Stimulated activated CD4-positive, alpha-beta T cell treated with anti-CD3 and anti-CD28 coated beads, Interleukin-4, amount 100 ng/mL, for 4 hours (primary cell): ENCODE results near the gene CEP97.
"Not testable (repeated sequence)": the region's sequence is repeated elsewhere in the genome, so short reads cannot be mapped to it uniquely, and the experiment has no call there.

Experiments
- DNase-seq, 2 experiments: peaks; one replicate each; pipeline ENCODE4 v3.0.0-alpha.2; 2020

The CEP97 gene

GRCh38 chr3:101724329-101725193 is at the start of gene CEP97:
TSS of gene CEP97 (plus strand) at chr3:101724614. CDS start at chr3:101724677, 63 bp downstream.
- DNase-seq: peak; percentile 83

- DNase-seq: no peak
Measured at GRCh38 chr3:101675709-101676215, 48.7 kb upstream of the CEP97 start.

GRCh38 chr3:101676216-101676764 is 48.1 kb upstream of the CEP97 start:
- DNase-seq: peak; percentile 93 to 97

- peak; percentile 99 for DNase-seq
Measured at GRCh38 chr3:101676765-101677435, 47.5 kb upstream of the CEP97 start, which contains the start of gene ZBTB11. TSS of gene ZBTB11 (minus strand) at chr3:101677132. CDS start at chr3:101676914, 218 bp downstream.

GRCh38 chr3:101677436-101678286 is 46.8 kb upstream of the CEP97 start:
- DNase-seq: peak in 1 of 2 experiments; percentile 13

GRCh38 chr3:101678837-101679236 is 45.6 kb upstream of the CEP97 start:
- DNase-seq: not testable (repeated sequence)

GRCh38 chr3:101680466-101680865 is 43.9 kb upstream of the CEP97 start:
- DNase-seq: no peak

GRCh38 chr3:101685050-101685400 is 39.4 kb upstream of the CEP97 start:
- DNase-seq: no peak

GRCh38 chr3:101685870-101686307 is 38.5 kb upstream of the CEP97 start:
- DNase-seq: no peak

- DNase-seq: no peak
Measured at GRCh38 chr3:101687142-101687931, 37.1 kb upstream of the CEP97 start.

- no peak for DNase-seq
Measured at GRCh38 chr3:101689286-101689685, 35.1 kb upstream of the CEP97 start.

- no peak for DNase-seq
Measured at GRCh38 chr3:101690972-101691371, 33.4 kb upstream of the CEP97 start.

GRCh38 chr3:101691685-101692671 is 32.4 kb upstream of the CEP97 start:
- DNase-seq: not testable (repeated sequence)

GRCh38 chr3:101693540-101693939 is 30.9 kb upstream of the CEP97 start:
- DNase-seq: not testable (repeated sequence)

- not testable (repeated sequence) for DNase-seq
Measured at GRCh38 chr3:101694836-101695235, 29.6 kb upstream of the CEP97 start.

- DNase-seq: no peak
Measured at GRCh38 chr3:101695779-101696372, 28.5 kb upstream of the CEP97 start.

GRCh38 chr3:101701696-101702634 is 22.4 kb upstream of the CEP97 start:
- no peak for DNase-seq

GRCh38 chr3:101702726-101703125 is 21.7 kb upstream of the CEP97 start:
- no peak for DNase-seq

GRCh38 chr3:101703169-101703568 is 21.2 kb upstream of the CEP97 start:
- DNase-seq: no peak
